ENCODE data around the gene PDE4C. TPM values are rescaled to one million over a fixed set of nuclear protein-coding genes. Genes with fewer than 3 reads are reported as not detected.

The PDE4C gene
- total and polyA plus RNA-seq, 9 of the 15 experiments (the other 6 are each of a cell fraction or from before 2014, with no cell fraction given) = 0.04 to 0.91 (median 0.20) TPM; not detected in 1

DNA sequence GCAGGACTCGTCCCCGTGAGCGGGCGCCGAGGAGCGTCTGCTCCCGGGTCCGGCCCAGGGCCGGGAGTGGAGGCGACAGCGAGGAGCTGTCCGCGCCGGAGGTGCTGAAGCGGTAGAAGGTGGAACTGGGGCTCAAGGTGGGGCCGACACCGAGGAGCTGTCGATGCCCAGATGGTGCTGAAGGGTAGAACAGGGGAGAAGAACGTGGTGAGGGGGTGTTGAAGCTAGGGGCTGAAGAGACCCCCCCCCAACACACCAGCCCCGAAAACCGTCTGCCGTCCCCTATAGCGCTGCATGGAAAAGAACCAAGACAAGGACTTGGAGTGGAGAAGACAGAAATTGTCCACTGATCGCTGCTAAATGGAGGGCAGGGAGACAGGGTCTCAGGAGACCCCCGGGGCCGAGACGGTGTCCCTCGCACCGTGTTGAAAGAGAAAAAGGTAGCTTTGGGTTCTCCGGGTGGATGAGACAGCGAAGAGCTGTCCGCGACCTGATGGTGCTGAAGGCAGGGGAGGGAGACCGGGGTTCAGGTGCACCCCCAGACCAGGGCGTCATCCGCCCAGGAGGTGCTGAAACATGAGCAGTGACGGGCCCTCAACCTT is 7.1 kb upstream of the PDE4C start (continued):
- peak; percentile 84 for TF ChIP-seq LCOR (CRISPR knock-in tag; IDR thresholded peaks at IDR 0.05)
- no peak; a peak in 1 of 4 replicates for TF ChIP-seq KDM1A (IDR thresholded peaks at IDR 0.05)
- TF ChIP-seq KLF10 (CRISPR knock-in tag; IDR thresholded peaks at IDR 0.05) = no peak
- peak; percentile 66; the same call in 1 of the 2 replicates for TF ChIP-seq ZNF431 (CRISPR knock-in tag; IDR thresholded peaks at IDR 0.05)
- TF ChIP-seq RBM34 (IDR thresholded peaks at IDR 0.05; ENCODE audit: borderline replicate concordance, insufficient read depth, low read length) = no peak
- TF ChIP-seq JUN (IDR thresholded peaks at IDR 0.05; ENCODE audit: borderline replicate concordance, low read depth, low read length) = no peak
- TF ChIP-seq JUN (CRISPR knock-in tag; IDR thresholded peaks at IDR 0.05; ENCODE audit: borderline replicate concordance) = 0 out of 2 replicates have a peak, but pooled peaks have one; percentile 48
- TF ChIP-seq NCOA6 (IDR thresholded peaks at IDR 0.05) = peak; percentile 86
- TF ChIP-seq ATF7 (IDR thresholded peaks at IDR 0.05) = no peak
- no peak for TF ChIP-seq PTBP1 (IDR thresholded peaks at IDR 0.05; ENCODE audit: low read depth, low read length)
- TF ChIP-seq SIRT6 (IDR thresholded peaks at IDR 0.05; ENCODE audit: low read depth, low read length) = no peak
- TF ChIP-seq, protein P1, sequence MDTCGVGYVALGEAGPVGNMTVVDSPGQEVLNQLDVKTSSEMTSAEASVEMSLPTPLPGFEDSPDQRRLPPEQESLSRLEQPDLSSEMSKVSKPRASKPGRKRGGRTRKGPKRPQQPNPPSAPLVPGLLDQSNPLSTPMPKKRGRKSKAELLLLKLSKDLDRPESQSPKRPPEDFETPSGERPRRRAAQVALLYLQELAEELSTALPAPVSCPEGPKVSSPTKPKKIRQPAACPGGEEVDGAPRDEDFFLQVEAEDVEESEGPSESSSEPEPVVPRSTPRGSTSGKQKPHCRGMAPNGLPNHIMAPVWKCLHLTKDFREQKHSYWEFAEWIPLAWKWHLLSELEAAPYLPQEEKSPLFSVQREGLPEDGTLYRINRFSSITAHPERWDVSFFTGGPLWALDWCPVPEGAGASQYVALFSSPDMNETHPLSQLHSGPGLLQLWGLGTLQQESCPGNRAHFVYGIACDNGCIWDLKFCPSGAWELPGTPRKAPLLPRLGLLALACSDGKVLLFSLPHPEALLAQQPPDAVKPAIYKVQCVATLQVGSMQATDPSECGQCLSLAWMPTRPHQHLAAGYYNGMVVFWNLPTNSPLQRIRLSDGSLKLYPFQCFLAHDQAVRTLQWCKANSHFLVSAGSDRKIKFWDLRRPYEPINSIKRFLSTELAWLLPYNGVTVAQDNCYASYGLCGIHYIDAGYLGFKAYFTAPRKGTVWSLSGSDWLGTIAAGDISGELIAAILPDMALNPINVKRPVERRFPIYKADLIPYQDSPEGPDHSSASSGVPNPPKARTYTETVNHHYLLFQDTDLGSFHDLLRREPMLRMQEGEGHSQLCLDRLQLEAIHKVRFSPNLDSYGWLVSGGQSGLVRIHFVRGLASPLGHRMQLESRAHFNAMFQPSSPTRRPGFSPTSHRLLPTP (IDR thresholded peaks at IDR 0.05; ENCODE audit: borderline replicate concordance, extremely low read depth, insufficient read length) = no peak
- no peak for TF ChIP-seq FOXK2 (conservative IDR thresholded peaks at IDR 0.05 in 1 of 2, IDR thresholded peaks at IDR 0.05 in 1 of 2; ENCODE audit: low read depth in 2 of 2)
- peak; percentile 60 for TF ChIP-seq STAG1 (CRISPR knock-in tag; IDR thresholded peaks at IDR 0.05; ENCODE audit: borderline replicate concordance)
- no peak for TF ChIP-seq CCNT2 (IDR thresholded peaks at IDR 0.05; ENCODE audit: borderline replicate concordance, extremely low read depth, insufficient read length, low read depth, low read length)
- TF ChIP-seq, protein P2, sequence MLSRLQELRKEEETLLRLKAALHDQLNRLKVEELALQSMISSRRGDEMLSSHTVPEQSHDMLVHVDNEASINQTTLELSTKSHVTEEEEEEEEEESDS (CRISPR knock-in tag; IDR thresholded peaks at IDR 0.05) = no peak
- TF ChIP-seq IRF2 (CRISPR knock-in tag; IDR thresholded peaks at IDR 0.05) = peak; percentile 82; the same call in 1 of the 2 replicates
- TF ChIP-seq NCOA2 (IDR thresholded peaks at IDR 0.05; ENCODE audit: partially characterized antibody in 2 of 2) = no peak
- no peak for TF ChIP-seq EZH2 (IDR thresholded peaks at IDR 0.05; ENCODE audit: borderline replicate concordance, low read depth, low read length)
- no peak for TF ChIP-seq MCM3 (IDR thresholded peaks at IDR 0.05)
- TF ChIP-seq ZNF644 (tag; IDR thresholded peaks at IDR 0.05; ENCODE audit: low read depth) = peak; percentile 82
- no peak for TF ChIP-seq FOXM1 (IDR thresholded peaks at IDR 0.05; ENCODE audit: low read depth)
- TF ChIP-seq FOXM1 (CRISPR knock-in tag; IDR thresholded peaks at IDR 0.05; ENCODE audit: low read depth) = 0 out of 2 replicates have a peak, but pooled peaks have one; percentile 70
- no peak for TF ChIP-seq TARDBP (IDR thresholded peaks at IDR 0.05)
- peak; percentile 65 for TF ChIP-seq SMARCB1 (IDR thresholded peaks at IDR 0.05; ENCODE audit: insufficient read length, low read depth)
- TF ChIP-seq, protein P3, sequence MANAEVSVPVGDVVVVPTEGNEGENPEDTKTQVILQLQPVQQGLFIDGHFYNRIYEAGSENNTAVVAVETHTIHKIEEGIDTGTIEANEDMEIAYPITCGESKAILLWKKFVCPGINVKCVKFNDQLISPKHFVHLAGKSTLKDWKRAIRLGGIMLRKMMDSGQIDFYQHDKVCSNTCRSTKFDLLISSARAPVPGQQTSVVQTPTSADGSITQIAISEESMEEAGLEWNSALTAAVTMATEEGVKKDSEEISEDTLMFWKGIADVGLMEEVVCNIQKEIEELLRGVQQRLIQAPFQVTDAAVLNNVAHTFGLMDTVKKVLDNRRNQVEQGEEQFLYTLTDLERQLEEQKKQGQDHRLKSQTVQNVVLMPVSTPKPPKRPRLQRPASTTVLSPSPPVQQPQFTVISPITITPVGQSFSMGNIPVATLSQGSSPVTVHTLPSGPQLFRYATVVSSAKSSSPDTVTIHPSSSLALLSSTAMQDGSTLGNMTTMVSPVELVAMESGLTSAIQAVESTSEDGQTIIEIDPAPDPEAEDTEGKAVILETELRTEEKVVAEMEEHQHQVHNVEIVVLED (CRISPR knock-in tag; IDR thresholded peaks at IDR 0.05) = no peak
- no peak for TF ChIP-seq TAF7 (tag; IDR thresholded peaks at IDR 0.05)
